PC-3 (cell line): ENCODE data around the gene NOP9.

Experiments
- CTCF ChIP-seq: fragments of 300-600 bp; sonication (generic); conservative IDR thresholded peaks from 2 replicates; pipeline ENCODE4 v1.5.1; 2017; ENCODE audit warnings: antibody characterized with exemption, low read depth, mild to moderate bottlenecking, low read length
- EZH2 ChIP-seq: fragments of 300-600 bp; sonication (generic); IDR thresholded peaks from one replicate; pipeline ENCODE4 v1.6.1; 2017; ENCODE audit warnings: antibody characterized with exemption, mild to moderate bottlenecking, low read length; ENCODE audit not compliant: unreplicated experiment
- EZH2phosphoT487 ChIP-seq: fragments of 300-600 bp; sonication (generic); IDR thresholded peaks from 2 replicates; pipeline ENCODE4 v1.6.1; 2018; ENCODE audit warnings: mild to moderate bottlenecking, antibody characterized with exemption, low read length, borderline replicate concordance

- no peak for TF ChIP-seq EZH2
- TF ChIP-seq CTCF = no peak
- no peak for TF ChIP-seq EZH2phosphoT487
These were observed 31.4 kb upstream of the NOP9 start for GRCh38 chr14:24268225-24268624.
